GM21529 (cell line): ENCODE results near the gene SVIP.

ENCODE experiments used
- ATAC-seq: cut with Tn5 transposase; IDR thresholded peaks from one replicate; pipeline ENCODE4 v1.9.1; 2021; ENCODE audit not compliant: unreplicated experiment

Gene SVIP

GRCh38 chr11:22795914-22796313 lies 33.7 kb downstream of the SVIP start:
- ATAC-seq = no peak

GRCh38 chr11:22792497-22792896 lies 37.1 kb downstream of the SVIP start:
- ATAC-seq = no peak

GRCh38 chr11:22787551-22788162 lies 41.9 kb downstream of the SVIP start:
- no peak for ATAC-seq

GRCh38 chr11:22787055-22787454 lies 42.5 kb downstream of the SVIP start:
- ATAC-seq = no peak

- peak; percentile 94 for ATAC-seq
Observed at GRCh38 chr11:22786475-22786874, 43.1 kb downstream of the SVIP start.

GRCh38 chr11:22785251-22785650 lies 44.4 kb downstream of the SVIP start:
- no peak for ATAC-seq

- peak; percentile 81 for ATAC-seq
Observed at GRCh38 chr11:22780952-22781593, 48.5 kb downstream of the SVIP start.

- no peak for ATAC-seq
Observed at GRCh38 chr11:22779850-22780249, 49.8 kb downstream of the SVIP start.

GRCh38 chr11:22778642-22779041 lies 51.0 kb downstream of the SVIP start:
- no peak for ATAC-seq

GRCh38 chr11:22775248-22775647 lies 54.4 kb downstream of the SVIP start:
- ATAC-seq = peak; percentile 9

- peak; percentile 82 for ATAC-seq
Observed at GRCh38 chr11:22774716-22775115, 54.9 kb downstream of the SVIP start.

- ATAC-seq = no peak
Observed at GRCh38 chr11:22769081-22769480, 60.5 kb downstream of the SVIP start.
